Naive thymus-derived CD4-positive, alpha-beta T cell (primary cell): Measurements from ENCODE around the gene PTPRC. TPM values are rescaled to one million over a fixed set of nuclear protein-coding genes. Genes with fewer than 3 reads are reported as not detected.
"Not testable (repeated sequence)": the region's sequence is repeated elsewhere in the genome, so short reads cannot be mapped to it uniquely, and the experiment has no call there.

Source experiments
- ATAC-seq: fragments of 150-1000 bp; cut with Tn5 transposase; 2 replicates; pipeline ENCODE4 v1.10.0; 2021; ENCODE audit warnings: mild to moderate bottlenecking, moderate library complexity
- CTCF ChIA-PET: fragments of 350-600 bp; sonication (Branson Sonifier 250); formaldehyde crosslinking; loops from one replicate; lab custom pipeline; 2021; ENCODE audit warnings: antibody characterized with exemption; lab: Charles Lee
- POLR2A ChIA-PET: fragments of 350-600 bp; sonication (Branson Sonifier 250); formaldehyde crosslinking; loops from one replicate; lab custom pipeline; 2021; ENCODE audit warnings: antibody characterized with exemption, inconsistent platforms; lab: Charles Lee
- DNase-seq, 9 donors: peaks; one replicate each; pipeline versions ENCODE4 v3.0.0 to v3.0.0-alpha.2; 2020 to 2022; ENCODE audit warnings: mixed read lengths in 1 of 9
- H3K27ac ChIP-seq: one replicate; pipeline ENCODE4 v1.7.0; 2013; ENCODE audit warnings: mild to moderate bottlenecking, low read depth, low read length, moderate library complexity
- H3K27me3 ChIP-seq, 2 donors: one replicate each; pipeline ENCODE4 v1.7.0; 2013; ENCODE audit warnings: low read length in 2 of 2, mild to moderate bottlenecking in 2 of 2, moderate library complexity in 2 of 2; ENCODE audit not compliant: control insufficient read depth in 2 of 2, insufficient read depth in 2 of 2
- H3K36me3 ChIP-seq, 3 experiments: 1 replicate in 2 of 3; 2 replicates in 1 of 3; pipeline ENCODE4 v1.7.0; 2013; ENCODE audit warnings: low read length in 3 of 3, mild to moderate bottlenecking in 3 of 3, moderate library complexity in 1 of 3; ENCODE audit not compliant: insufficient read depth in 3 of 3, control insufficient read depth in 2 of 3
- H3K4me1 ChIP-seq, 2 donors: one replicate each; pipeline ENCODE4 v1.7.0; 2013; ENCODE audit warnings: low read length in 2 of 2, mild to moderate bottlenecking in 2 of 2, moderate library complexity in 1 of 2; ENCODE audit not compliant: control insufficient read depth in 2 of 2, insufficient read depth in 2 of 2
- H3K4me3 ChIP-seq: 2 replicates; pipeline ENCODE4 v1.7.0; 2013; ENCODE audit warnings: mild to moderate bottlenecking, low read length
- H3K9me3 ChIP-seq, 3 experiments: 1 replicate in 2 of 3; 2 replicates in 1 of 3; pipeline ENCODE4 v1.7.0; 2013; ENCODE audit warnings: low read length in 3 of 3; ENCODE audit not compliant: control insufficient read depth in 2 of 3
- H3K27ac Mint-ChIP-seq, 9 donors: one replicate each; pipeline ENCODE4 v1.8.0; 2020 to 2022; ENCODE audit warnings: mixed read lengths in 9 of 9, mild to moderate bottlenecking in 8 of 9, moderate library complexity in 5 of 9, inconsistent platforms in 2 of 9
- H3K27me3 Mint-ChIP-seq, 5 donors: one replicate each; pipeline ENCODE4 v1.8.0; 2021 to 2022; ENCODE audit warnings: mixed read lengths in 5 of 5, mild to moderate bottlenecking in 1 of 5
- H3K36me3 Mint-ChIP-seq, 5 donors: one replicate each; pipeline ENCODE4 v1.8.0; 2020 to 2022; ENCODE audit warnings: mixed read lengths in 5 of 5, mild to moderate bottlenecking in 3 of 5, inconsistent platforms in 1 of 5
- H3K4me1 Mint-ChIP-seq, 7 donors: one replicate each; pipeline ENCODE4 v1.8.0; 2020 to 2022; ENCODE audit warnings: mixed read lengths in 7 of 7, mild to moderate bottlenecking in 3 of 7, inconsistent platforms in 1 of 7
- H3K4me3 Mint-ChIP-seq, 10 donors: one replicate each; pipeline ENCODE4 v1.8.0; 2020 to 2022; ENCODE audit warnings: mild to moderate bottlenecking in 10 of 10, mixed read lengths in 10 of 10, moderate library complexity in 6 of 10, inconsistent platforms in 2 of 10
- H3K9me3 Mint-ChIP-seq, 11 donors: one replicate each; pipeline ENCODE4 v1.8.0; 2020 to 2022; ENCODE audit warnings: mixed read lengths in 11 of 11, mild to moderate bottlenecking in 4 of 11, inconsistent platforms in 1 of 11, moderate library complexity in 1 of 11
- intact Hi-C, 2 donors: fragments of 100-400 bp; cut with micrococcal nuclease; formaldehyde crosslinking; loops; one replicate each; pipeline ENCODE4 v1.15.1; 2023
- polyA plus RNA-seq, 2 donors: library from polyadenylated mRNA; unstranded; fragments of 300-500 nt; fragmentation: Illumina TruSeq; gene quantifications; one replicate each; pipeline ENCODE4 v1.2.3, GENCODE V29; 2021
- total RNA-seq, 6 experiments: library from RNA in 5 of 6; stranded (reverse) in 5 of 6; gene quantifications; 1 replicate in 5 of 6; 2 replicates in 1 of 6; pipeline ENCODE4 v1.2.3 and lab custom pipeline; 2021 to 2026

The PTPRC gene
- total and polyA plus RNA-seq, 7 experiments from 2014 or later, result 739 to 1,286 (median 1,064) TPM

GRCh38 chr1:198599749-198600148, 39.1 kb upstream of the PTPRC start:
- Mint-ChIP-seq H3K4me3 (peak overlapping the region in 6 of 10 donors; percentile 40 to 84 (median 66)), H3K9me3 (peaks cover 2 to 36% (median 4%) of the 10 kb centered on the region in 11 donors), H3K27ac (peak overlapping the region; percentile 9 to 96 (median 88)), H3K27me3 (no peaks in the 10 kb centered on the region), H3K36me3 (peaks cover 4 to 50% (median 16%) of the 10 kb centered on the region in 5 donors), H3K4me1 (peaks cover 47 to 97% (median 95%) of the 10 kb centered on the region in 7 donors)
- ChIA-PET CTCF (interaction anchor here (1.1 to 2.3 kb wide), 2 partner anchors 10 to 20 kb away, joined by 3 to 11 read pairs; no protein-coding TSS in a partner anchor), POLR2A (interaction anchor here (1.1 to 6.4 kb wide), 9 partner anchors 9 to 63 kb away, joined by 3 to 55 read pairs (median 6); no protein-coding TSS in a partner anchor)
- intact Hi-C loops, result loop anchor here in 1 of 2 donors (1.0 to 2.0 kb wide), 3 partner anchors 10 to 42 kb away; partner anchors contain the start of gene PTPRC
- Histone ChIP-seq H3K4me3 (no peak overlapping the region), H3K27me3 (no peaks in the 10 kb centered on the region), H3K4me1 (peaks cover 34 to 73% of the 10 kb centered on the region in 2 donors), H3K36me3 (no peaks in the 10 kb centered on the region), H3K9me3 (no peaks in the 10 kb centered on the region), H3K27ac (no peak overlapping the region)
- ATAC-seq (no peak), DNase-seq (no peak)

- Mint-ChIP-seq H3K4me3 (peak overlapping the region in 5 of 10 donors; percentile 14 to 73 (median 44)), H3K9me3 (peaks cover 1 to 34% (median 4%) of the 10 kb centered on the region in 11 donors), H3K27me3 (no peaks in the 10 kb centered on the region), H3K36me3 (peaks cover 4 to 42% (median 10%) of the 10 kb centered on the region in 5 donors), H3K27ac (peak overlapping the region in 8 of 9 donors; percentile 6 to 95 (median 74)), H3K4me1 (peaks cover 44 to 97% (median 95%) of the 10 kb centered on the region in 7 donors)
- Histone ChIP-seq H3K9me3 (no peaks in the 10 kb centered on the region), H3K4me3 (no peak overlapping the region), H3K36me3 (no peaks in the 10 kb centered on the region), H3K27ac (no peak overlapping the region), H3K27me3 (no peaks in the 10 kb centered on the region), H3K4me1 (peaks cover 34 to 83% of the 10 kb centered on the region in 2 donors)
- ATAC-seq, result no peak
- ChIA-PET CTCF (interaction anchor here (2.3 kb wide), 1 partner anchor 9 kb away, joined by 11 read pairs; no protein-coding TSS in a partner anchor), POLR2A (interaction anchor here (1.5 to 6.4 kb wide), 3 partner anchors 8 to 21 kb away, joined by 5 to 55 read pairs (median 46); no protein-coding TSS in a partner anchor)
- DNase-seq, result no peak
- intact Hi-C loops, result no loop called here
Measured at GRCh38 chr1:198600906-198601305, 37.9 kb upstream of the PTPRC start.

- peaks cover 44 to 97% (median 95%) of the 10 kb centered on the region in 7 donors for H3K4me1 Mint-ChIP-seq
- DNase-seq, H3K27me3 Mint-ChIP-seq, ATAC-seq, H3K9me3 ChIP-seq, H3K36me3 ChIP-seq, H3K27me3 ChIP-seq, H3K27ac ChIP-seq, H3K4me3 ChIP-seq, intact Hi-C loops: not testable (repeated sequence)
- peaks cover 34 to 86% of the 10 kb centered on the region in 2 donors for H3K4me1 ChIP-seq
- peak overlapping the region in 5 of 10 donors; percentile 36 to 73 (median 56) for H3K4me3 Mint-ChIP-seq
- peaks cover 4 to 40% (median 8%) of the 10 kb centered on the region in 5 donors for H3K36me3 Mint-ChIP-seq
- peak overlapping the region in 8 of 9 donors; percentile 6 to 95 (median 82) for H3K27ac Mint-ChIP-seq
- CTCF ChIA-PET, result interaction anchor here (2.3 kb wide), 1 partner anchor 8 kb away, joined by 11 read pairs; no protein-coding TSS in a partner anchor
- POLR2A ChIA-PET, result interaction anchor here (1.5 to 6.4 kb wide), 3 partner anchors 8 to 20 kb away, joined by 5 to 55 read pairs (median 46); no protein-coding TSS in a partner anchor
- peaks cover 1 to 31% (median 4%) of the 10 kb centered on the region in 11 donors for H3K9me3 Mint-ChIP-seq
Measured at GRCh38 chr1:198601310-198601709, 37.5 kb upstream of the PTPRC start.

GRCh38 chr1:198601936-198602889, 36.6 kb upstream of the PTPRC start:
- ATAC-seq (peak; percentile 50), DNase-seq (peak in 1 of 9 donors; percentile 37)
- H3K9me3 Mint-ChIP-seq, result peaks cover 1 to 29% (median 4%) of the 10 kb centered on the region in 11 donors
- CTCF ChIA-PET, result interaction anchor here (0.6 to 2.3 kb wide), 4 partner anchors 8 to 84 kb away, joined by 3 to 11 read pairs (median 3); no protein-coding TSS in a partner anchor
- no peaks in the 10 kb centered on the region for H3K9me3 ChIP-seq
- H3K4me1 ChIP-seq, result peaks cover 30 to 85% of the 10 kb centered on the region in 2 donors
- peak overlapping the region; percentile 2 for H3K27ac ChIP-seq
- no peak overlapping the region for H3K4me3 ChIP-seq
- peak overlapping the region in 9 of 10 donors; percentile 36 to 73 (median 56) for H3K4me3 Mint-ChIP-seq
- no peaks in the 10 kb centered on the region for H3K36me3 ChIP-seq
- intact Hi-C loops, result loop anchor here in 1 of 2 donors (1.0 to 2.0 kb wide), 2 partner anchors 9 to 15 kb away; no protein-coding TSS in a partner anchor
- POLR2A ChIA-PET, result interaction anchor here (0.6 to 6.4 kb wide), 12 partner anchors 7 to 79 kb away, joined by 3 to 55 read pairs (median 3); no protein-coding TSS in a partner anchor
- H3K4me1 Mint-ChIP-seq, result peaks cover 38 to 97% (median 93%) of the 10 kb centered on the region in 7 donors
- peaks cover 4 to 38% (median 6%) of the 10 kb centered on the region in 5 donors for H3K36me3 Mint-ChIP-seq
- H3K27ac Mint-ChIP-seq, result peak overlapping the region in 8 of 9 donors; percentile 67 to 95 (median 84)
- no peaks in the 10 kb centered on the region for H3K27me3 Mint-ChIP-seq
- no peaks in the 10 kb centered on the region for H3K27me3 ChIP-seq

GRCh38 chr1:198604975-198605374, 33.9 kb upstream of the PTPRC start:
- Histone ChIP-seq H3K4me1 (peaks cover 12 to 69% of the 10 kb centered on the region in 2 donors), H3K27ac (no peak overlapping the region), H3K27me3 (no peaks in the 10 kb centered on the region), H3K9me3 (no peaks in the 10 kb centered on the region), H3K4me3 (no peak overlapping the region), H3K36me3 (no peaks in the 10 kb centered on the region)
- no peak overlapping the region for H3K4me3 Mint-ChIP-seq
- no peak for ATAC-seq
- intact Hi-C loops, result no loop called here
- DNase-seq, result no peak
- peaks cover 36 to 91% (median 76%) of the 10 kb centered on the region in 7 donors for H3K4me1 Mint-ChIP-seq
- ChIA-PET POLR2A (interaction anchor here (0.6 to 1.7 kb wide), 7 partner anchors 10 to 86 kb away, joined by 3 to 7 read pairs (median 3); no protein-coding TSS in a partner anchor), CTCF (interaction anchor here (0.9 kb wide), 1 partner anchor 46 kb away, joined by 3 read pairs; no protein-coding TSS in a partner anchor)
- H3K27ac Mint-ChIP-seq, result peak overlapping the region in 7 of 9 donors; percentile 32 to 96 (median 76)
- H3K36me3 Mint-ChIP-seq, result peaks cover 4 to 27% (median 9%) of the 10 kb centered on the region in 5 donors
- H3K27me3 Mint-ChIP-seq, result no peaks in the 10 kb centered on the region
- peaks cover 1 to 22% (median 7%) of the 10 kb centered on the region in 11 donors for H3K9me3 Mint-ChIP-seq
